ENCODE results near the gene CPNE2. TPM values are rescaled to one million over a fixed set of nuclear protein-coding genes. Genes with fewer than 3 reads are reported as not detected.
"Not testable (repeated sequence)": the region's sequence is repeated elsewhere in the genome, so short reads cannot be mapped to it uniquely, and the experiment has no call there.

CPNE2 gene
- total RNA-seq, 4 donors from 2014 or later = 12.2 to 21.4 (median 17.8) TPM

GRCh38 chr16:57105184-57105583 lies 12.8 kb downstream of the CPNE2 start:
- WGBS, 2 donors = 87 to 90% methylated on average over 7 of the region's 7 CpGs
- no peaks in the 10 kb centered on the region for H3K27me3 ChIP-seq
- peaks cover 0 to 25% (median 0%) of the 10 kb centered on the region in 3 donors for H3K4me1 ChIP-seq

GRCh38 chr16:57106767-57107166 lies 14.4 kb downstream of the CPNE2 start:
- H3K4me3 ChIP-seq = no peak overlapping the region
- no peaks in the 10 kb centered on the region for H3K27me3 ChIP-seq
- H3K36me3 ChIP-seq = no peaks in the 10 kb centered on the region
- no peak for TF ChIP-seq CTCF (IDR thresholded peaks at IDR 0.05)
- TF ChIP-seq POLR2A (IDR thresholded peaks at IDR 0.05) = no peak
- no peak for DNase-seq
- peaks cover 0 to 24% (median 0%) of the 10 kb centered on the region in 3 donors for H3K4me1 ChIP-seq
- 83 to 93% methylated on average over 1 to 2 of the region's 2 CpGs for WGBS, 2 donors
- no peaks in the 10 kb centered on the region for H3K9me3 ChIP-seq
- intact Hi-C loops (cut with DNase I) = no loop called here
- no peak overlapping the region for H3K27ac ChIP-seq

More at GRCh38 chr16:57105184-57105583, 12.8 kb downstream of the CPNE2 start:
- intact Hi-C loops (cut with DNase I) = no loop called here
- no peak overlapping the region for H3K27ac ChIP-seq
- H3K36me3 ChIP-seq = no peaks in the 10 kb centered on the region
- no peak overlapping the region for H3K4me3 ChIP-seq
- H3K9me3 ChIP-seq = no peaks in the 10 kb centered on the region
- no peak for DNase-seq
- TF ChIP-seq CTCF (IDR thresholded peaks at IDR 0.05) = no peak

DNA sequence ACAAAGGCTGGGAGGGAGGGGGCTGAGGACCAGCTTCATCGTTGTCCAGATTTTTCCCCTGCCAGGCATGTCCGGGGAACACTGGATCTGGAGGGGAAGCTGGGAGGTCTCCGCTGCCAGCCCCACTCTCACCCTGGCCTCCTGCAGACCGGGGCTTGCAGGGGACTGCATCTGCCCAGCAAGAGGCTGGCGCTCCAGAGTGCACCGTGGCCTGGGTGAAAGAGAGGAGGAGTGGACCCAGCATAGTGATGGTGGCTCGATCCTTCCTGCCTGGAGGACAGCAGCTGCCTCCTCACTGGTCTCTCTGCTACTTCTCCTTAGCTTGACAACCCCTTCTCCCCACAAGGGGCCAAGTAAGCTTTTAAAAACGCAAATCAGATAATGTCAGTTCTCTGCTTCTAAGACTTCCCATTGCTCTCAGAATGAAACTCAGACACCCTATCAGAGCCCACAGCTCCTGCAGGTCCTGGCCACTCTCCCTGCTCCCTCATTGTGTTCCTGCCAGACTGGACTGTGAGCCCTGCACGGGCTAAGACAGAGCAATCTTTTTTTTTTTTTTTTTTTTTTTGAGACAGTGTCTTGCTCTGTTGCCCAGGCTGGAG lies 15.0 kb downstream of the CPNE2 start:
- H3K36me3 ChIP-seq = no peaks in the 10 kb centered on the region
- no peaks in the 10 kb centered on the region for H3K27me3 ChIP-seq
- H3K9me3 ChIP-seq = no peaks in the 10 kb centered on the region
- 75 to 79% methylated on average over 7 to 8 of the region's 9 CpGs for WGBS, 2 donors
- no peak for TF ChIP-seq POLR2A (IDR thresholded peaks at IDR 0.05)
- TF ChIP-seq CTCF (IDR thresholded peaks at IDR 0.05) = no peak
- H3K4me3 ChIP-seq = no peak overlapping the region
- intact Hi-C loops (cut with DNase I) = no loop called here
- DNase-seq = no peak
- H3K4me1 ChIP-seq = peaks cover 0 to 24% (median 0%) of the 10 kb centered on the region in 3 donors
- H3K27ac ChIP-seq = no peak overlapping the region

DNA sequence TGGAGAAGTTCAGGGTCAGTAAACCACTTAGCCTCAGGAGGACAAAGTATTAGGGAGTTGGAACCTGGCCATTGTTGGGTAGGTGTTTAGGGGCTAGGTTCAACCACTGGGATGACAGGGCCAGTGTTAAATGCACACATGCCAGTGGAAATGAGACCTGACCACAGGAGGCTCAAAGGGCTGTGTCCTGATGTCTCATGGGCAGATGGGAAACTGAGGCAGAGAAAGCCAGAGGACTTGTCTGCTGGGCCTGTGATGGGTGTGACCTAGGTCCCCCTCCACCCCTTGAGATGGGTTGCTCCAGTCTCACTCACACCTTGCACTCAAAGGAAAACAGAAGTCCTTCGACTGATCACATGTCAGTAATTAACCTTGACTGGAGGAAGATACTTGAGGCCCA lies 16.0 kb downstream of the CPNE2 start:
- no peak for DNase-seq
- 88 to 100% methylated on average over 1 of the region's 1 CpG for WGBS, 2 donors
- H3K36me3 ChIP-seq = peaks cover 0 to 10% (median 0%) of the 10 kb centered on the region in 3 donors
- no peak overlapping the region for H3K27ac ChIP-seq
- no peaks in the 10 kb centered on the region for H3K27me3 ChIP-seq
- intact Hi-C loops (cut with DNase I) = no loop called here
- no peak overlapping the region for H3K4me3 ChIP-seq
- peaks cover 0 to 25% (median 0%) of the 10 kb centered on the region in 3 donors for H3K4me1 ChIP-seq
- TF ChIP-seq CTCF (IDR thresholded peaks at IDR 0.05) (no peak), POLR2A (IDR thresholded peaks at IDR 0.05) (no peak)
- no peaks in the 10 kb centered on the region for H3K9me3 ChIP-seq

GRCh38 chr16:57109259-57110105 lies 17.1 kb downstream of the CPNE2 start:
- peaks cover 0 to 25% (median 0%) of the 10 kb centered on the region in 3 donors for H3K4me1 ChIP-seq
- WGBS, 2 donors = 79 to 91% methylated on average over 10 of the region's 10 CpGs
- H3K27me3 ChIP-seq; H3K9me3 ChIP-seq; H3K27ac ChIP-seq; H3K4me3 ChIP-seq; DNase-seq; intact Hi-C loops (cut with DNase I): not testable (repeated sequence)
- peaks cover 0 to 20% (median 0%) of the 10 kb centered on the region in 3 donors for H3K36me3 ChIP-seq
